MM.1S (cell line): ENCODE measurements around the gene SFMBT2.

Experiments used
- DNase-seq: peaks from one replicate; pipeline ENCODE4 v3.0.0-alpha.2; 2015
- H2AFZ ChIP-seq: fragments of 300-600 bp; sonication (generic); 2 replicates; pipeline ENCODE4 v1.6.0; 2016; ENCODE audit warnings: antibody characterized with exemption, low read length
- H3F3A ChIP-seq: fragments of 300-600 bp; sonication (generic); 2 replicates; pipeline ENCODE4 v1.6.1; 2016; ENCODE audit warnings: mild to moderate bottlenecking, antibody characterized with exemption, low read length, moderate library complexity, mixed read lengths; ENCODE audit not compliant: insufficient read depth
- H3K27ac ChIP-seq: fragments of 300-600 bp; sonication (generic); 2 replicates; pipeline ENCODE4 v1.5.1; 2016; ENCODE audit warnings: mild to moderate bottlenecking, low read length
- H3K27me3 ChIP-seq: fragments of 300-600 bp; sonication (generic); replicated peaks from 2 replicates; pipeline ENCODE4 v1.6.0; 2016; ENCODE audit warnings: low read length; ENCODE audit not compliant: insufficient read depth
- H3K36me3 ChIP-seq: fragments of 300-600 bp; sonication (generic); replicated peaks from 2 replicates; pipeline ENCODE4 v1.6.1; 2016; ENCODE audit warnings: mild to moderate bottlenecking, low read length, mixed read lengths; ENCODE audit not compliant: insufficient read depth
- H3K4me1 ChIP-seq: fragments of 300-600 bp; sonication (generic); 2 replicates; pipeline ENCODE4 v1.6.1; 2016; ENCODE audit warnings: low read length, mixed read lengths
- H3K4me2 ChIP-seq: fragments of 300-600 bp; sonication (generic); 2 replicates; pipeline ENCODE4 v1.6.0; 2016; ENCODE audit warnings: low read depth, low read length
- H3K4me3 ChIP-seq: fragments of 300-600 bp; sonication (generic); 2 replicates; pipeline ENCODE4 v1.5.1; 2016; ENCODE audit warnings: low read length, mixed read lengths
- H3K79me2 ChIP-seq: fragments of 300-600 bp; sonication (generic); 2 replicates; pipeline ENCODE4 v1.6.1; 2016; ENCODE audit warnings: mixed run types, low read length, mixed read lengths
- H3K9ac ChIP-seq: fragments of 300-600 bp; sonication (generic); 2 replicates; pipeline ENCODE4 v1.6.1; 2016; ENCODE audit warnings: low read length, mixed read lengths
- H3K9me2 ChIP-seq: fragments of 300-600 bp; sonication (generic); replicated peaks from 2 replicates; pipeline ENCODE4 v1.6.1; 2016; ENCODE audit warnings: mild to moderate bottlenecking, low read length, mixed read lengths; ENCODE audit not compliant: insufficient read depth
- H3K9me3 ChIP-seq: fragments of 300-600 bp; sonication (generic); replicated peaks from 2 replicates; pipeline ENCODE4 v1.6.1; 2016; ENCODE audit warnings: mild to moderate bottlenecking, low read length, mixed read lengths; ENCODE audit not compliant: insufficient read depth
- H4K20me1 ChIP-seq: fragments of 300-600 bp; sonication (generic); 2 replicates; pipeline ENCODE4 v1.6.1; 2016; ENCODE audit warnings: mild to moderate bottlenecking, low read length, moderate library complexity, mixed read lengths; ENCODE audit not compliant: insufficient read depth
- EZH2 ChIP-seq: fragments of 300-600 bp; sonication (generic); optimal IDR thresholded peaks from 2 replicates; pipeline ENCODE3; 2017; ENCODE audit warnings: low read depth, mild to moderate bottlenecking, antibody characterized with exemption, low read length, mixed read lengths
- EZH2phosphoT487 ChIP-seq: fragments of 300-600 bp; sonication (generic); IDR thresholded peaks from 2 replicates; pipeline ENCODE4 v1.6.1; 2018; ENCODE audit warnings: antibody characterized with exemption, low read length
- TF ChIP-seq, protein P1 (sequence below): fragments of 300-600 bp; sonication (generic); IDR thresholded peaks from 2 replicates; pipeline ENCODE4 v1.5.1; 2016; ENCODE audit warnings: antibody characterized with exemption, low read length, mixed read lengths

Gene SFMBT2

GRCh38 chr10:7444551-7445121 is 33.8 kb upstream of the SFMBT2 start:
- Histone ChIP-seq H3K9ac (no peak overlapping the region), H3K4me2 (no peak overlapping the region), H3K36me3 (no peaks in the 10 kb centered on the region), H3F3A (no peaks in the 10 kb centered on the region), H3K79me2 (no peaks in the 10 kb centered on the region), H4K20me1 (no peaks in the 10 kb centered on the region), H3K4me1 (no peaks in the 10 kb centered on the region), H3K9me3 (no peaks in the 10 kb centered on the region), H3K27ac (no peak overlapping the region), H2AFZ (no peak overlapping the region), H3K4me3 (no peak overlapping the region), H3K9me2 (no peaks in the 10 kb centered on the region), H3K27me3 (no peaks in the 10 kb centered on the region)
- no peak for TF ChIP-seq EZH2
- TF ChIP-seq, protein P1, sequence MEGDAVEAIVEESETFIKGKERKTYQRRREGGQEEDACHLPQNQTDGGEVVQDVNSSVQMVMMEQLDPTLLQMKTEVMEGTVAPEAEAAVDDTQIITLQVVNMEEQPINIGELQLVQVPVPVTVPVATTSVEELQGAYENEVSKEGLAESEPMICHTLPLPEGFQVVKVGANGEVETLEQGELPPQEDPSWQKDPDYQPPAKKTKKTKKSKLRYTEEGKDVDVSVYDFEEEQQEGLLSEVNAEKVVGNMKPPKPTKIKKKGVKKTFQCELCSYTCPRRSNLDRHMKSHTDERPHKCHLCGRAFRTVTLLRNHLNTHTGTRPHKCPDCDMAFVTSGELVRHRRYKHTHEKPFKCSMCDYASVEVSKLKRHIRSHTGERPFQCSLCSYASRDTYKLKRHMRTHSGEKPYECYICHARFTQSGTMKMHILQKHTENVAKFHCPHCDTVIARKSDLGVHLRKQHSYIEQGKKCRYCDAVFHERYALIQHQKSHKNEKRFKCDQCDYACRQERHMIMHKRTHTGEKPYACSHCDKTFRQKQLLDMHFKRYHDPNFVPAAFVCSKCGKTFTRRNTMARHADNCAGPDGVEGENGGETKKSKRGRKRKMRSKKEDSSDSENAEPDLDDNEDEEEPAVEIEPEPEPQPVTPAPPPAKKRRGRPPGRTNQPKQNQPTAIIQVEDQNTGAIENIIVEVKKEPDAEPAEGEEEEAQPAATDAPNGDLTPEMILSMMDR = no peak
- no peak for TF ChIP-seq EZH2phosphoT487
- DNase-seq = no peak

- no peaks in the 10 kb centered on the region for H3K9me2 ChIP-seq
- no peaks in the 10 kb centered on the region for H3K27me3 ChIP-seq
- no peaks in the 10 kb centered on the region for H3K36me3 ChIP-seq
Observed at GRCh38 chr10:7443036-7443435, 32.2 kb upstream of the SFMBT2 start.

DNA sequence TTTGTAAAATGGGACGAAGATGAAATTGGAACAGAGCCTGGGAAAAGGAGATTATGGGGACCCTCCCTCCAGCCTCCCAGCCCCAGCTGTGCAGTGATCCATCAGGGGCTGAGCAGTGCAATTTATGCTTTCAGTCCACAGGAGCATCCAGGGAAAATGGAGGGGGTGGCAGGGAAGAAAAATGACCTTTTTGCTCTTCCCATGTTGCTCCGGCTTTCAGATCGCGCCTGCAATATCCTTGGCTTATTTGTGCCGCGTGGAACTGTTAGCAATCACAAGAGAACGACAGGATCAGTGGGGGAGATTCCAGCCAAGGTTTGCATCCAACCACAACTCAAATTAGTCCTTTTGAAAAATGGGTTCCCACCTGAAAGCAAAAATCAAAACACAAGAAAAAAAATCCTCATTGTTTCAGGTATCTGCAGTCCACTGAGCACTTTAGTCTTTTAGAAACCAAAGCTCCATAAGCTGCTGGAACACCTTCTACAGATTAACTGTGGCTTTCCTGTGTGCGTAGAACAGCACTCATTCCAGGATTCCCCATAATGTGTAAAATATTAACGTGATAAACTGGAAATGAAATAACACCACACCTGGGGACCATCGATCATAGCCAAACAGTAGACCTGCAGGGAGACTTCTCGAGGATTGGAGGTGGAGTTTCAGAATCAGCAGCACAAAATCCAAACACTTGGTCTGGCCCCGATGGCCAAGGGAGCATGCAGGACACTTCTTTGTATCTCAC is 30.7 kb upstream of the SFMBT2 start:
- TF ChIP-seq EZH2phosphoT487 = no peak
- TF ChIP-seq, protein P1 = no peak
- TF ChIP-seq EZH2 = no peak
- Histone ChIP-seq H3F3A (no peaks in the 10 kb centered on the region), H3K4me3 (no peak overlapping the region), H3K9ac (no peak overlapping the region), H3K4me1 (peaks cover 4% of the 10 kb centered on the region; the same call in 1 of the 2 replicates), H3K36me3 (no peaks in the 10 kb centered on the region), H3K79me2 (no peaks in the 10 kb centered on the region), H3K27ac (no peak overlapping the region), H3K9me2 (no peaks in the 10 kb centered on the region), H3K9me3 (no peaks in the 10 kb centered on the region), H3K27me3 (no peaks in the 10 kb centered on the region), H4K20me1 (no peaks in the 10 kb centered on the region), H3K4me2 (no peak overlapping the region), H2AFZ (no peak overlapping the region)
- DNase-seq = no peak

More at GRCh38 chr10:7443036-7443435, 32.2 kb upstream of the SFMBT2 start:
- Histone ChIP-seq H3K9me3 (no peaks in the 10 kb centered on the region), H3F3A (no peaks in the 10 kb centered on the region), H3K79me2 (no peaks in the 10 kb centered on the region), H3K4me3 (no peak overlapping the region), H3K27ac (no peak overlapping the region), H4K20me1 (no peaks in the 10 kb centered on the region), H2AFZ (no peak overlapping the region), H3K4me2 (no peak overlapping the region), H3K9ac (no peak overlapping the region), H3K4me1 (no peaks in the 10 kb centered on the region)
- no peak for DNase-seq
- TF ChIP-seq EZH2phosphoT487 (no peak), EZH2 (no peak)
- TF ChIP-seq, protein P1 = no peak
